ENCODE measurements around the gene MACROD2.

GRCh38 chr20:15570156-15570555 lies 1574.8 kb downstream of the MACROD2 start:
- TF ChIP-seq POLR2A (IDR thresholded peaks at IDR 0.05; ENCODE audit: low read depth, low read length) = no peak
- no peak for TF ChIP-seq TAF1 (IDR thresholded peaks at IDR 0.05; ENCODE audit: low read depth, low read length)
- TF ChIP-seq POLR2AphosphoS5 (IDR thresholded peaks at IDR 0.05; ENCODE audit: low read depth, low read length) = no peak
